KMS-11 (cell line): ENCODE measurements around the gene MEF2A.

ENCODE experiments used
- H2AFZ ChIP-seq: fragments of 200-600 bp; sonication (generic); 2 replicates; pipeline ENCODE4 v1.6.1; 2016; ENCODE audit warnings: antibody characterized with exemption, mixed run types, low read depth
- H3K27ac ChIP-seq: fragments of 200-600 bp; sonication (generic); 2 replicates; pipeline ENCODE4 v1.6.1; 2016; ENCODE audit warnings: mild to moderate bottlenecking, mixed run types
- H3K27me3 ChIP-seq: fragments of 200-600 bp; sonication (generic); 2 replicates; pipeline ENCODE4 v1.6.1; 2017; ENCODE audit warnings: mild to moderate bottlenecking, low read depth, mixed run types, moderate library complexity; ENCODE audit not compliant: insufficient read depth
- H3K36me3 ChIP-seq: fragments of 200-600 bp; sonication (generic); 2 replicates; pipeline ENCODE4 v1.6.1; 2017; ENCODE audit warnings: mild to moderate bottlenecking, mixed run types; ENCODE audit not compliant: insufficient read depth
- H3K4me1 ChIP-seq: fragments of 200-600 bp; sonication (generic); 2 replicates; pipeline ENCODE4 v1.6.1; 2016; ENCODE audit warnings: mild to moderate bottlenecking, low read depth, mixed run types; ENCODE audit not compliant: poor library complexity, severe bottlenecking
- H3K4me2 ChIP-seq: fragments of 200-600 bp; sonication (generic); 2 replicates; pipeline ENCODE4 v1.7.0; 2016; ENCODE audit warnings: mild to moderate bottlenecking, mixed run types
- H3K4me3 ChIP-seq: fragments of 200-600 bp; sonication (generic); IDR thresholded peaks from 2 replicates; pipeline ENCODE4 v1.6.1; 2017; ENCODE audit warnings: low read depth, low read length, mixed read lengths; ENCODE audit not compliant: insufficient read depth
- H3K79me2 ChIP-seq: fragments of 200-600 bp; sonication (generic); 2 replicates; pipeline ENCODE4 v1.6.1; 2016; ENCODE audit warnings: low read depth, mixed run types; ENCODE audit not compliant: insufficient read depth
- H3K9ac ChIP-seq: fragments of 200-600 bp; sonication (generic); 2 replicates; pipeline ENCODE4 v1.6.1; 2016; ENCODE audit warnings: mild to moderate bottlenecking, mixed run types
- H4K20me1 ChIP-seq: fragments of 200-600 bp; sonication (generic); 2 replicates; pipeline ENCODE4 v1.6.1; 2016; ENCODE audit warnings: mild to moderate bottlenecking, mixed run types; ENCODE audit not compliant: insufficient read depth
- CTCF ChIP-seq: fragments of 200-600 bp; sonication (generic); conservative IDR thresholded peaks from 2 replicates; pipeline ENCODE4 v1.6.1; 2017; ENCODE audit warnings: low read depth, mild to moderate bottlenecking, antibody characterized with exemption, low read length, moderate library complexity, mixed read lengths

Gene MEF2A

GRCh38 chr15:99562238-99562637, 3.5 kb upstream of the MEF2A start:
- H3K4me2 ChIP-seq: no peak overlapping the region
- no peak overlapping the region for H2AFZ ChIP-seq
- no peaks in the 10 kb centered on the region for H3K36me3 ChIP-seq

GRCh38 chr15:99564221-99565048, 1.3 kb upstream of the MEF2A start:
- TF ChIP-seq CTCF: no peak
- Histone ChIP-seq H3K79me2 (peaks cover 26% of the 10 kb centered on the region), H4K20me1 (peaks cover 15% of the 10 kb centered on the region), H3K4me3 (no peak overlapping the region), H3K4me2 (peak overlapping the region; percentile 53), H3K27me3 (no peaks in the 10 kb centered on the region), H3K4me1 (peaks cover 27% of the 10 kb centered on the region), H3K36me3 (no peaks in the 10 kb centered on the region), H2AFZ (peak overlapping the region; percentile 92), H3K9ac (peak overlapping the region; percentile 35; the same call in 1 of the 2 replicates), H3K27ac (no peak overlapping the region)

More at GRCh38 chr15:99562238-99562637, 3.5 kb upstream of the MEF2A start:
- H3K9ac ChIP-seq: no peak overlapping the region
- no peak overlapping the region for H3K27ac ChIP-seq
- peaks cover 10% of the 10 kb centered on the region for H3K4me1 ChIP-seq
- no peaks in the 10 kb centered on the region for H3K27me3 ChIP-seq
- peaks cover 4% of the 10 kb centered on the region for H3K79me2 ChIP-seq
- H3K4me3 ChIP-seq: no peak overlapping the region
- peaks cover under 1% of the 10 kb centered on the region; the same call in 1 of the 2 replicates for H4K20me1 ChIP-seq
- TF ChIP-seq CTCF: no peak

GRCh38 chr15:99565049-99565298, 810 bp upstream of the MEF2A start:
- no peak overlapping the region for H3K27ac ChIP-seq
- H3K4me2 ChIP-seq: peak overlapping the region; percentile 53
- peaks cover 16% of the 10 kb centered on the region for H4K20me1 ChIP-seq
- H3K4me1 ChIP-seq: peaks cover 27% of the 10 kb centered on the region
- no peak for TF ChIP-seq CTCF
- peak overlapping the region; percentile 35; the same call in 1 of the 2 replicates for H3K9ac ChIP-seq
- peaks cover 28% of the 10 kb centered on the region for H3K79me2 ChIP-seq
- H3K27me3 ChIP-seq: no peaks in the 10 kb centered on the region
- H3K4me3 ChIP-seq: no peak overlapping the region
- no peaks in the 10 kb centered on the region for H3K36me3 ChIP-seq
- peak overlapping the region; percentile 92 for H2AFZ ChIP-seq

- H3K27ac ChIP-seq: peak overlapping the region; percentile 77
- peaks cover 35% of the 10 kb centered on the region for H3K4me1 ChIP-seq
- H3K4me3 ChIP-seq: no peak overlapping the region
- peak overlapping the region; percentile 97 for H2AFZ ChIP-seq
- TF ChIP-seq CTCF: no peak
- peak overlapping the region; percentile 63 for H3K4me2 ChIP-seq
- H3K9ac ChIP-seq: peak overlapping the region; percentile 89; the same call in 1 of the 2 replicates
- no peaks in the 10 kb centered on the region for H3K36me3 ChIP-seq
- peaks cover 16% of the 10 kb centered on the region for H4K20me1 ChIP-seq
- H3K79me2 ChIP-seq: peaks cover 41% of the 10 kb centered on the region
- no peaks in the 10 kb centered on the region for H3K27me3 ChIP-seq
These were observed 543 bp downstream of the MEF2A start for GRCh38 chr15:99566157-99566897.
